ENCODE measurements around the gene PCDHGA4.
A peak's percentile ranks its signal among the peaks of the same experiment; 100 is the strongest.
"Not testable (repeated sequence)": the region's sequence is repeated elsewhere in the genome, so short reads cannot be mapped to it uniquely, and the experiment has no call there.

Gene PCDHGA4

DNA sequence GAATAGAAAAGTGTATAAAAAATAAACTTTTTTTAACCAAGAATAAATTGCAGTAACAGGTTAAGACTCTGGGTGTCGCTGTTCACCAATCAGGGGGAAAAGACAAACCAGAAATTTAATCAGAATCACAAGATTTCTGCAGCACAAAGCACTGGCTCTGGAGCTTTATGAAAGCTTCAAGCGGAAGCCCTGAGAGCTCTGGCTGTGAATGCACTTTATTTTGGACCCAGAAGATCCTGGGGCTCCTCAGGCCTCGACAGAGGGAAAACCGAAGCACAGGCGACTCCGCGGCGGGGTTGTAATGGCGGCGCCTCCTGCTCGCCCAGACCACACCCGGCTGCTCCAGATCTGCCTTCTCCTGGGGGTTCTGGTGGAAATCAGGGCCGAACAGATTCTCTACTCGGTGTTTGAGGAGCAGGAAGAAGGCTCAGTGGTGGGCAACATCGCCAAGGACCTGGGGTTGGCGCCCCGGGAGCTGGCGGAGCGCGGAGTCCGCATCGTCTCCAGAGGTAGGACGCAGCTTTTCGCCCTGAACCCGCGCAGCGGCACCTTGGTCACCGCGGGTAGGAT, at the start of gene PCDHGA4:
Gene PCDHGA4 (plus strand): TSS at position 122 of the 570 bp plus-strand sequence. CDS start 87 bp downstream, at position 209.
- Histone ChIP-seq H3K27me3 (ENCODE audit: control insufficient read depth, insufficient read depth, low read length) (no peaks in the 10 kb centered on the region), H3K9ac (ENCODE audit: low read depth, low read length) (no peak within 1 kb of the TSS), H3K9me3 (ENCODE audit: control insufficient read depth, insufficient read depth, low read length) (peaks cover 3% of the 10 kb centered on the region), H3K4me1 (ENCODE audit: control insufficient read depth, insufficient read depth, low read length) (no peaks in the 10 kb centered on the region), H3K36me3 (ENCODE audit: control insufficient read depth, insufficient read depth, low read length) (no peaks in the 10 kb centered on the region), H3K4me3 (ENCODE audit: low read depth, low read length) (no peak within 1 kb of the TSS)

DNA sequence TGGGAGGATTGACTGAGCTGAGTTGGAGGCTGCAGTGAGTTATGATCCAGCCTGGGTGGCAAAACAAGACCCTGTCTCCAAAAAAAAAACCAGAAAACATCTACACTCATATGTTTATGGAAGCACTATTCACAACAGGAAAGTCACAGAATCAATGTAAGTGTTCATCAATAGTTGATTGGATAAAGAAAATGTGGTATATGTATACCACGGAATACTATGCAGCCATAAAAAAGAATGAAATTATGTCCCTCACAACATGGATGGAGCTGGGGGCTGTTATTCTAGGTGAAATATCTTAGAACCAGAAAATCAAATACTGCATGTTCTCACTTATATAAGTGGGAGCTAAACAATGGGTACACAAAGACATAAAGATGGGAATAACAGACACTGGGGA, 48.2 kb upstream of the PCDHGA4 start:
- H3K36me3 ChIP-seq (ENCODE audit: control insufficient read depth, insufficient read depth, low read length) = no peaks in the 10 kb centered on the region
- H3K9me3 ChIP-seq (ENCODE audit: control insufficient read depth, insufficient read depth, low read length) = peaks cover 4% of the 10 kb centered on the region
- no peak overlapping the region for H3K9ac ChIP-seq (ENCODE audit: low read depth, low read length)
- H3K27me3 ChIP-seq (ENCODE audit: control insufficient read depth, insufficient read depth, low read length) = no peaks in the 10 kb centered on the region
- H3K4me3 ChIP-seq (ENCODE audit: low read depth, low read length) = no peak overlapping the region
- no peaks in the 10 kb centered on the region for H3K4me1 ChIP-seq (ENCODE audit: control insufficient read depth, insufficient read depth, low read length)

DNA sequence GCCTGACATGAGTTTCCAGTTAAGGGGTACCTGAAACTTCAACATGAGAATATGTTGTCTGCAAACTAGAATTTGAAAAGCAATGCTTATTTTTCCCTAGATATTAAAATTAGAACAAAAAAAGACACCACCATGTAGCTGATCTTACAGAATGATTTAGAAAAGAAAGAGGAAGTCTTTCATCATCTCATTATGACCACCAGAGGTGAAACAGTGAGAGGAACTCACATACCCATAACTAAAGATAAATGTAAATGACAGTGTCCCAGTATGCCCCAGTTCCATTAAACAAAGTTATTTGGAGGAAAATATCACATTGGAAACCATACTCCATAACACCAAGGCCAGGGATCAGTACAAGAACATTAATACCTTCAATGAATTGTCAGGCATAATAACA, 41.1 kb upstream of the PCDHGA4 start:
- no peaks in the 10 kb centered on the region for H3K36me3 ChIP-seq (ENCODE audit: control insufficient read depth, insufficient read depth, low read length)
- H3K4me1 ChIP-seq (ENCODE audit: control insufficient read depth, insufficient read depth, low read length) = no peaks in the 10 kb centered on the region
- H3K9me3 ChIP-seq (ENCODE audit: control insufficient read depth, insufficient read depth, low read length) = peaks cover 2% of the 10 kb centered on the region
- H3K9ac ChIP-seq (ENCODE audit: low read depth, low read length) = no peak overlapping the region
- H3K4me3 ChIP-seq (ENCODE audit: low read depth, low read length) = no peak overlapping the region
- H3K27me3 ChIP-seq (ENCODE audit: control insufficient read depth, insufficient read depth, low read length) = no peaks in the 10 kb centered on the region

DNA sequence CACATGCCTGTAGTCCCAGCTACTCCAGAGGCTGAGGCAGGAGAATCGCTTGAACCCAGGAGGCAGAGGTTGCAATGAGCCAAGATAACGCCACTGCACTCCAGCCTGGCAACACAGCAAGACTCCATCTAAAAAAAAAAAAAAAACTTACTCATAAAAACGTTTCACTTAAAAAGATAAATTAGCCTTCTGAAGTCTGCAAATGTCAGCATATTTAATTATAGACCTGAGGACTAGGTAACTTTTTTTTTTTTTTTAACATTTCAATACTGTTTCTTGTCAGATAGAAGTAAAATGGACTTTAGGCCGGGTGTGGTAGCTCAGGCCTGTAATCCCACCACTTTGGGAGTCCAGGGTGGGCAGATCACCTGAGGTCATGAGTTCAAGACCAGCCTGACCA, 37.9 kb upstream of the PCDHGA4 start:
- peaks cover 15% of the 10 kb centered on the region for H3K9me3 ChIP-seq (ENCODE audit: control insufficient read depth, insufficient read depth, low read length)
- H3K36me3 ChIP-seq (ENCODE audit: control insufficient read depth, insufficient read depth, low read length) = not testable (repeated sequence)

DNA sequence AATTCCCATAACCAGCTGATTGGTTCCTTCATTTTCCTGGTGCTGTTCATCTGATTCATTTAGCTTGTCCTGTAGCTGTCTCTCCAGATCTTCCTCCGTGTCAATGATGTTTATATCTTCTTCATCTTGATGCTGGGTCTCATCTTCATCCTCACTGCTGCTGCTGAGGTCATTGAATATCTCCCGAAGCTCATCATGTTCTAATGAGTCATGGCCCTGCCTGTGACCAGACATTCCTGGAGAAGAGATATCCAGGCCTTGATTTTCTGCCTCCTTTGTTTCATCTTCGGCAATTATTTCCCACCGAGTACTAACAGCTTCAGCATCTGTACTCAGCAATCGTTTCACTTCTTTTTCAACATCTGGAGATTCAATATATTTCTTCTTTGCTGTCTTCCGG, 35.6 kb upstream of the PCDHGA4 start:
- Histone ChIP-seq H3K9ac (ENCODE audit: low read depth, low read length) (no peak overlapping the region), H3K9me3 (ENCODE audit: control insufficient read depth, insufficient read depth, low read length) (peaks cover 15% of the 10 kb centered on the region), H3K4me3 (ENCODE audit: low read depth, low read length) (peak overlapping the region; percentile 93)

More for the DNA sequence above, 37.9 kb upstream of the PCDHGA4 start:
- not testable (repeated sequence) for H3K27me3 ChIP-seq (ENCODE audit: control insufficient read depth, insufficient read depth, low read length); H3K4me1 ChIP-seq (ENCODE audit: control insufficient read depth, insufficient read depth, low read length); H3K4me3 ChIP-seq (ENCODE audit: low read depth, low read length); H3K9ac ChIP-seq (ENCODE audit: low read depth, low read length)

DNA sequence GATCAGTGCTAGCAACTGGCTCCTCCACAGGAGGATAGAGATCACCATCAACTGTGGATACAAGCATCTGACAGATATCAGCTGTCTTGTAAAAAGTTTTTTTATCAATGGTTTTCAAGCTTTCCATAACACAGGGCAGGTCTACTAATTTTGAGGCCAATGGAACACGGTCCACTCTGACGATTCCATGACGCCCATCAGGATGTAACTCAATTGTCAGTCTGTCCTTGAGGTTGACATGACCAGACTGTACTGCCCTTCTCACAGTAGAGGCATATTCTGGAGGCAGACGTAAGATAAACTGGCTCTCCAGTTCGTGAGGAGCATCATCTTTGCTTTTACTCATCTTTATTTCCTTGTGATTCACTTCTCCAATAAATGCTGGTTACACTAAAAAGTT, 35.1 kb upstream of the PCDHGA4 start:
- H3K9me3 ChIP-seq (ENCODE audit: control insufficient read depth, insufficient read depth, low read length) = peaks cover 15% of the 10 kb centered on the region
- no peaks in the 10 kb centered on the region for H3K27me3 ChIP-seq (ENCODE audit: control insufficient read depth, insufficient read depth, low read length)
- H3K9ac ChIP-seq (ENCODE audit: low read depth, low read length) = no peak overlapping the region
- H3K4me3 ChIP-seq (ENCODE audit: low read depth, low read length) = peak overlapping the region; percentile 93
- H3K36me3 ChIP-seq (ENCODE audit: control insufficient read depth, insufficient read depth, low read length) = peaks cover 5% of the 10 kb centered on the region
- no peaks in the 10 kb centered on the region for H3K4me1 ChIP-seq (ENCODE audit: control insufficient read depth, insufficient read depth, low read length)

More for the DNA sequence above, 35.6 kb upstream of the PCDHGA4 start:
- H3K36me3 ChIP-seq (ENCODE audit: control insufficient read depth, insufficient read depth, low read length) = peaks cover 5% of the 10 kb centered on the region
- H3K4me1 ChIP-seq (ENCODE audit: control insufficient read depth, insufficient read depth, low read length) = no peaks in the 10 kb centered on the region
- H3K27me3 ChIP-seq (ENCODE audit: control insufficient read depth, insufficient read depth, low read length) = no peaks in the 10 kb centered on the region

DNA sequence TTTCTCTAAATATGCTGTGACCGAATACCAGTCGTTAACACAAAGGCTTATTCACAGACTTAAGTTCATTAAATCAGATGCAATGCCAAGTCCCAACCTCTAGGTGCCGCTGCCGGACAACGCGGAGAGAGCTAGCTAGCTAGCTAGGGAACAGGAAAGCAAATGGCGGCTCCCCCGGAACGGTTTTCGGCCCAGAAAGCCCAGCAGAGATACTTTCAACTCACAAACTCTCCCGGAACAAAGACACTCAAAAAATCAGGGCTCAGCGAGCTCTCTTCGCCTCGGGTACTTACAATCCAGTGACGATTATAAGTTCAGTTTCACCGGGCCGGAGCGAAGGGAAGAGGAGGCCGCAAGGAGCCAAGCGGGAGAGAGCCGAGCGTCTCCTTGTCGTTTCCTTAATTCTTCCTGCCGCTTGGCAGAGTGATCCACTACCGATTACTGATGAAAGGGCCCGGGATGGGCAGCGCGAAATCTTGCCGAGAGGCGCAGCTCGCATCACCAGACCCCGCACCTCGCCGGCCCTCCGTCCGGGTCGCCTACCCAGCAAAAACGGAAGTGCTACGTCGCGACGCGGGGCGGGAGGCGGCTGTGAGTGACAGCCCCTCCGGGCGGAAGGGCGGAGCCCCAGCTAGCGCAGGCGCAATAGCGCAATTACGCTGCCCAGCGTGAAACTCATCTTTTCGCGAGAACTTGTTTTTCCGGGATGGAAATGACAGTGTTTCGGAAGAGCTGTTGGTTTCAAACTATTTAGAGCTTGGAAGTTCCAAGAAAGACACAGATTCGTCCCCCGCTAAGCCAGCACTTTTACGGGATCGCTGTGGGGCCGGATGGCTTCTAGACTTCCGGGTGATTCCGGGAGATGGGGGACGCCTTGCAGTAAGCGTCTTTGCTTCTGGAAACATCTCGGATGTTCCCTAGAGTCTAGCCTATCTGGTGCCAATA, 34.3 kb upstream of the PCDHGA4 start, which contains the start of gene TAF7:
Gene TAF7 (minus strand): TSS at position 560 of the 945 bp plus-strand sequence. CDS start 740 bp downstream, outside the sequence.
- Histone ChIP-seq H3K27me3 (ENCODE audit: control insufficient read depth, insufficient read depth, low read length) (no peaks in the 10 kb centered on the region), H3K4me3 (ENCODE audit: low read depth, low read length) (peak within 1 kb of the TSS; percentile 93), H3K4me1 (ENCODE audit: control insufficient read depth, insufficient read depth, low read length) (no peaks in the 10 kb centered on the region), H3K9me3 (ENCODE audit: control insufficient read depth, insufficient read depth, low read length) (peaks cover 15% of the 10 kb centered on the region), H3K36me3 (ENCODE audit: control insufficient read depth, insufficient read depth, low read length) (peaks cover 5% of the 10 kb centered on the region), H3K9ac (ENCODE audit: low read depth, low read length) (peak within 1 kb of the TSS; percentile 99)

DNA sequence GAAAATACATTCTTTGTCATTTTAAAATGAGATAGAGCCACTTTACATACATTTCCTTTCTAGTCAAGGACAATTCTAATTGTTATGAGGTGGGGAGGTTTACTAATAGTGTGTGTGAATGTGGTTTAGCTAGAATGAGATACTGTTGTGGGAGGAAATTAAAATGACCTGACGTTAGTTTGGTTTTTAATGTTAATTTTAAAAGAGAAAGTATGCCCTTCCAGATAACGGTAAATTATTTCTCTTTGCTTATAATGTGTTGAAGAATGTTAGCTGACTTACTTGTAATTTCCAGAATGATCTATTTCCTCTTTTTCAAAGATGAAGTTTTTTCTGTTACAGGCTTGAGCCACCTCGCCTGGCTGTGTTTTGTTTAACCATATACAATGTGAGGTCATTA, 32.6 kb upstream of the PCDHGA4 start:
- Histone ChIP-seq H3K4me3 (ENCODE audit: low read depth, low read length) (no peak overlapping the region), H3K27me3 (ENCODE audit: control insufficient read depth, insufficient read depth, low read length) (no peaks in the 10 kb centered on the region), H3K36me3 (ENCODE audit: control insufficient read depth, insufficient read depth, low read length) (peaks cover 5% of the 10 kb centered on the region), H3K4me1 (ENCODE audit: control insufficient read depth, insufficient read depth, low read length) (no peaks in the 10 kb centered on the region), H3K9me3 (ENCODE audit: control insufficient read depth, insufficient read depth, low read length) (peaks cover 15% of the 10 kb centered on the region), H3K9ac (ENCODE audit: low read depth, low read length) (no peak overlapping the region)

DNA sequence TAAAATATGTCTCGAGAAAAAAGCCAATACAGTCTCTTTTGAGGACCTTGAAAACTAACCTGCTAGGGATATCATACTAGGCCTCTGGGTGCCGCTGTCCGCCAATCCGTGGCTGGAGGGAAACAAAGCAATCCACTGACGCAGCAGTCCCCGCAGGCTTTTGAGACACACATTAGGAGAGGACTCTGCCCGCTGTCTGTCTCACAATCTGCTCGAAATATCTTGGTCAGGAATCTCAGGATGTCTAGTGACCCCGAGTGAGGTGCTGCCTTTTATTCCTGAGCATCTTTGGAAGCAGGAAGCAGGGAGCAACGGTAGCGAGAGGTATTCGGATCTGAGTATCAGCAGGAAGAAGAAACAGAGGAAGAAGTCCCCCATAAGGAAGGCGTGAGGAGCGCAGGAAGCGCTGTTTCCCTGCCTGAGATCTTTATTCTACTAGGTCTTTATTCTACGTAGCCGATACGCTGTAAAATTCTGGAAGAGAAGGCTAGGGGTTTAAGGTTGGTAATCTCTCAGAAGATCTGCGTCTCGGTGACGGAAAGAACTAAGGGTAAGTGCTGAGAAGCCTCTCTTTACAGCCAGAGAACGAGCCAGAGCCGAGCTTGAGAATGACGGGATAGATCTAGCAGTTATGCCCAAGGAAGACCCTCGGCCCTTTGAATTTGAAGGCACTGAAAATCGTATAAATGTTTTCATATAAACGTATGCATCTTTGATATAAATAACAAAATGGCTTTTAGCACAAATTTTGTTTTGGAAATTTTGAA, 28.6 kb upstream of the PCDHGA4 start:
- Histone ChIP-seq H3K4me3 (ENCODE audit: low read depth, low read length) (peak overlapping the region; percentile 69), H3K9me3 (ENCODE audit: control insufficient read depth, insufficient read depth, low read length) (peaks cover 3% of the 10 kb centered on the region), H3K9ac (ENCODE audit: low read depth, low read length) (peak overlapping the region; percentile 72), H3K27me3 (ENCODE audit: control insufficient read depth, insufficient read depth, low read length) (no peaks in the 10 kb centered on the region), H3K4me1 (ENCODE audit: control insufficient read depth, insufficient read depth, low read length) (no peaks in the 10 kb centered on the region), H3K36me3 (ENCODE audit: control insufficient read depth, insufficient read depth, low read length) (no peaks in the 10 kb centered on the region)

DNA sequence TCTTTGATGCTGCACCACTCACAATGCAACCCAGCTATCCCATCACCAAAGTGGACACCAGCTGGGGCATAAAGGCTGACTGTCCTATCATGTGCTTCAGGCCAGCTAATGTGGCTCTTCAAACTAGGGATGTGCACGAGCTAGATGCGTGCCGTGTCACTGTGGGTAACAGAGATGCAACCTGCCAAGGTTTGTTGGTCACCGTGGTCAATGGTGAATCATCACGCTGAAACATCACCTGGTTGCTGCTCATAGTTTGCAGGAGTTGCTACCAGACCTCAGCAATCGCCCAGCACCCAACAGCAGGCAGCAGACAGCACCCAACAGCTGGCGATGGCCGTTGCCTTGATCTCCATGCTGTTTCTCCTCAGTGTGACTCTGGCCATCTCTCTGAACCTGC, 26.6 kb upstream of the PCDHGA4 start:
- Histone ChIP-seq H3K4me1 (ENCODE audit: control insufficient read depth, insufficient read depth, low read length) (no peaks in the 10 kb centered on the region), H3K9ac (ENCODE audit: low read depth, low read length) (no peak overlapping the region), H3K9me3 (ENCODE audit: control insufficient read depth, insufficient read depth, low read length) (peaks cover 10% of the 10 kb centered on the region), H3K4me3 (ENCODE audit: low read depth, low read length) (no peak overlapping the region), H3K36me3 (ENCODE audit: control insufficient read depth, insufficient read depth, low read length) (no peaks in the 10 kb centered on the region), H3K27me3 (ENCODE audit: control insufficient read depth, insufficient read depth, low read length) (no peaks in the 10 kb centered on the region)

DNA sequence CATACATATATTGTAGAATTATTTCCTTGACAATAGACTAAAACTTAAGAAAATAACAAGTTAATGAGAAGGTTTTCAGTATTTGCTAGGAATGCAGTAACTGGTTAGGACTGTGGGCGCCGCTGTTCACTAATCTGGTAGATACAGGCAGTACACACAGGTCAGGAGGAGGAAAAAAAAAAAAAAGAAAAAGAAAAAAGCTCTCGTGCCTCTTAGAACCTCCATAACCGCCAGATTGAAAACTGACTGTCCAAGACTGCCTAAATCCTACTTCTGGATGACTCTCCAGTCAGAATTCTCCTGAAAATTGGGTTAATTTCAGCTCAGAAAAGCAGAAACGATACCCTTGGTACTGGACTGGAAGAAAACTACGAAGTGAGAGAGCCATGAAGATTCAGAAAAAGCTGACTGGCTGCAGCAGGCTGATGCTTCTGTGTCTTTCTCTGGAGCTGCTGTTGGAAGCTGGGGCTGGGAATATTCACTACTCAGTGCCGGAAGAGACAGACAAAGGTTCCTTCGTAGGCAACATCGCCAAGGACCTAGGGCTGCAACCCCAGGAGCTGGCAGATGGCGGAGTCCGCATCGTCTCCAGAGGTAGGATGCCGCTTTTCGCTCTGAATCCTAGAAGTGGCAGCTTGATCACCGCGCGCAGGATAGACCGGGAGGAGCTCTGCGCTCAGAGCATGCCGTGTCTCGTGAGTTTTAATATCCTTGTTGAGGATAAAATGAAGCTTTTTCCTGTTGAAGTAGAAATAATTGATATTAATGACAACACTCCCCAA, 24.3 kb upstream of the PCDHGA4 start, which contains the start of gene PCDHGA1:
Gene PCDHGA1 (plus strand): TSS at position 216 of the 782 bp plus-strand sequence.
- Histone ChIP-seq H3K27me3 (ENCODE audit: control insufficient read depth, insufficient read depth, low read length) (no peaks in the 10 kb centered on the region), H3K4me1 (ENCODE audit: control insufficient read depth, insufficient read depth, low read length) (no peaks in the 10 kb centered on the region), H3K36me3 (ENCODE audit: control insufficient read depth, insufficient read depth, low read length) (no peaks in the 10 kb centered on the region), H3K4me3 (ENCODE audit: low read depth, low read length) (no peak within 1 kb of the TSS), H3K9ac (ENCODE audit: low read depth, low read length) (no peak within 1 kb of the TSS), H3K9me3 (ENCODE audit: control insufficient read depth, insufficient read depth, low read length) (peaks cover 10% of the 10 kb centered on the region)

Data from iPS-15b (cell line).